Endothelial cell of umbilical vein (primary cell): Measurements from ENCODE around the gene TRPM3. TPM values are rescaled to one million over a fixed set of nuclear protein-coding genes. Genes with fewer than 3 reads are reported as not detected.

ENCODE experiments used
- BruUV-seq: library from RNA; stranded (reverse); fragments of 400-500 nt; replicated peaks from 2 replicates; lab custom pipeline; 2021; lab: Mats Ljungman, UMichigan
- CTCF ChIA-PET: fragments of 300-600, 350-600 bp; sonication (Branson Sonifier 250); formaldehyde crosslinking; loops from one replicate; lab custom pipeline; 2021; ENCODE audit warnings: antibody characterized with exemption, inconsistent platforms; lab: Charles Lee
- POLR2A ChIA-PET: fragments of 300-600, 350-600 bp; sonication (Branson Sonifier 250); formaldehyde crosslinking; loops from one replicate; lab custom pipeline; 2021; ENCODE audit warnings: antibody characterized with exemption, inconsistent platforms; lab: Charles Lee
- DNase-seq: peaks from one replicate; pipeline ENCODE4 v3.0.0-alpha.2; 2011; ENCODE audit warnings: low read depth, low spot score
- FAIRE-seq: peaks from 2 replicates; lab custom pipeline; 2011; peaks lifted over from hg19 to GRCh38; lab: Jason Lieb, UNC
- H2AFZ ChIP-seq: 2 replicates; pipeline ENCODE4 v1.6.0; 2012; ENCODE audit warnings: low read depth, low read length, control low read depth, inconsistent platforms
- H3K27ac ChIP-seq: 2 replicates; pipeline ENCODE4 v1.5.1; 2011; ENCODE audit warnings: low read depth, mild to moderate bottlenecking, control low read depth, low read length, moderate library complexity; ENCODE audit not compliant: insufficient read depth
- H3K27me3 ChIP-seq, 2 experiments: 2 replicates each; pipeline versions ENCODE4 v1.6.0 to v1.6.1; 2011; ENCODE audit warnings: low read length in 2 of 2, mixed read lengths in 1 of 2; ENCODE audit not compliant: control insufficient read depth in 2 of 2, insufficient read depth in 2 of 2
- H3K36me3 ChIP-seq, 2 experiments: 2 replicates in 1 of 2; 3 replicates in 1 of 2; pipeline ENCODE4 v1.5.1; 2011; ENCODE audit warnings: low read length in 2 of 2, mild to moderate bottlenecking in 1 of 2, moderate library complexity in 1 of 2; ENCODE audit not compliant: control insufficient read depth in 2 of 2, insufficient read depth in 2 of 2; ENCODE audit errors: extremely low read depth in 1 of 2
- H3K4me1 ChIP-seq: 3 replicates; pipeline ENCODE4 v1.5.1; 2011; ENCODE audit warnings: mild to moderate bottlenecking, low read length; ENCODE audit not compliant: control insufficient read depth, insufficient read depth; ENCODE audit errors: extremely low read depth
- H3K4me2 ChIP-seq: 2 replicates; pipeline ENCODE4 v1.6.1; 2011; ENCODE audit warnings: low read length, control low read depth, mixed read lengths; ENCODE audit not compliant: insufficient read depth
- H3K4me3 ChIP-seq, 3 experiments: fragments of 200-600 bp in 1 of 3; sonication (generic), shearing (Covaris generic) in 1 of 3; replicated peaks in 1 of 3; 2 replicates each; pipeline ENCODE4 v1.5.1; 2011 to 2016; ENCODE audit warnings: control low read depth in 3 of 3, low read length in 3 of 3, mild to moderate bottlenecking in 2 of 3, inconsistent platforms in 1 of 3, low read depth in 1 of 3, moderate library complexity in 1 of 3; ENCODE audit not compliant: insufficient read depth in 1 of 3
- H3K79me2 ChIP-seq: 2 replicates; pipeline ENCODE4 v1.6.0; 2012; ENCODE audit warnings: low read length, inconsistent platforms; ENCODE audit not compliant: control insufficient read depth, insufficient read depth
- H3K9ac ChIP-seq: replicated peaks from 2 replicates; pipeline ENCODE3; 2011; ENCODE audit warnings: low read length, control low read depth; ENCODE audit not compliant: insufficient read depth; ENCODE audit errors: extremely low read depth
- H3K9me1 ChIP-seq: replicated peaks from 3 replicates; pipeline ENCODE4 v1.6.0; 2011; ENCODE audit warnings: mild to moderate bottlenecking, low read length; ENCODE audit not compliant: control insufficient read depth, insufficient read depth; ENCODE audit errors: extremely low read depth
- H3K9me3 ChIP-seq: replicated peaks from 2 replicates; pipeline ENCODE4 v1.5.1; 2012; ENCODE audit warnings: low read length, inconsistent platforms; ENCODE audit not compliant: control insufficient read depth, insufficient read depth
- H4K20me1 ChIP-seq: replicated peaks from 2 replicates; pipeline ENCODE3; 2011; ENCODE audit warnings: mild to moderate bottlenecking, low read length; ENCODE audit not compliant: control insufficient read depth, insufficient read depth; ENCODE audit errors: extremely low read depth
- CTCF ChIP-seq, 2 donors: IDR thresholded peaks; 1 replicate in 1 of 2; 2 replicates in 1 of 2; pipeline ENCODE4 v1.5.1; 2011; ENCODE audit warnings: low read length in 2 of 2, mild to moderate bottlenecking in 2 of 2, moderate library complexity in 2 of 2, control low read depth in 1 of 2, inconsistent platforms in 1 of 2, low read depth in 1 of 2; ENCODE audit not compliant: insufficient read depth in 1 of 2; ENCODE audit errors: extremely low read depth in 1 of 2
- GATA2 ChIP-seq: IDR thresholded peaks from 2 replicates; pipeline ENCODE4 v1.7.0; 2011; ENCODE audit warnings: low read depth, mild to moderate bottlenecking, moderate library complexity, mixed read lengths, low read length; ENCODE audit not compliant: insufficient read length, insufficient read depth
- JUN ChIP-seq: IDR thresholded peaks from 2 replicates; pipeline ENCODE4 v1.6.1; 2011; ENCODE audit warnings: borderline replicate concordance, low read depth; ENCODE audit not compliant: insufficient read length, insufficient read depth
- MAX ChIP-seq: IDR thresholded peaks from 2 replicates; pipeline ENCODE4 v1.6.1; 2011; ENCODE audit not compliant: insufficient read depth, insufficient read length
- POLR2A ChIP-seq: IDR thresholded peaks from 2 replicates; pipeline ENCODE4 v1.6.1; 2012; ENCODE audit warnings: low read depth, mild to moderate bottlenecking, control low read depth, low read length
- POLR2AphosphoS5 ChIP-seq: IDR thresholded peaks from 2 replicates; pipeline ENCODE4 v1.6.1; 2012; ENCODE audit warnings: low read depth, mild to moderate bottlenecking, control low read depth, low read length, moderate library complexity; ENCODE audit not compliant: insufficient read depth
- dilution Hi-C: fragments of 300-500 bp; cut with MboI; formaldehyde crosslinking; loops from one replicate; pipeline ENCODE4 v1.15.0; 2019; ENCODE audit warnings: low sequenced_read_pairs; ENCODE audit not compliant: extremely low pct_ligation_motif_present
- intact Hi-C: fragments of 100-400 bp; cut with micrococcal nuclease; formaldehyde crosslinking; loops from one replicate; pipeline ENCODE4 v1.10.0; 2022
- polyA plus RNA-seq, 4 experiments: library from polyadenylated mRNA; depleted of rRNA in 3 of 4; stranded (reverse) in 3 of 4; unstranded in 1 of 4; fragments of >200 nt; gene quantifications; 2 replicates each; pipeline versions ENCODE4 v1.2.1 to v1.2.3, GENCODE V29; 2011 to 2012; ENCODE audit warnings: missing spikeins in 1 of 4
- total RNA-seq: library from RNA; stranded (reverse); gene quantifications from 2 replicates; pipeline ENCODE4 v1.2.3, GENCODE V29; 2021

The TRPM3 gene
- total and polyA plus RNA-seq, 2 donors (not counting 3 experiments of a cell fraction or from before 2014, with no cell fraction given) = 0.17 to 0.33 TPM

- TF ChIP-seq JUN = peak; percentile 17
- peak; percentile 24 for TF ChIP-seq POLR2A
- peak; percentile 89 for TF ChIP-seq GATA2
- TF ChIP-seq CTCF (IDR thresholded peaks at IDR 0.05; ENCODE audit: extremely low read depth in 1 of 2, insufficient read depth in 1 of 2, low read depth in 1 of 2, low read length in 2 of 2) = no peak
- TF ChIP-seq POLR2AphosphoS5 = peak; percentile 66
- TF ChIP-seq MAX = no peak
- H3K9me3 ChIP-seq = no peaks in the 10 kb centered on the region
- DNase-seq = peak; percentile 99
- dilution Hi-C loops = no loop called here
- H3K36me3 ChIP-seq = no peaks in the 10 kb centered on the region
- H4K20me1 ChIP-seq = no peaks in the 10 kb centered on the region
- POLR2A ChIA-PET = no interaction called here
- H3K4me1 ChIP-seq = peaks cover 23% of the 10 kb centered on the region
- no peak overlapping the region for H3K4me3 ChIP-seq
- CTCF ChIA-PET = interaction anchor here (1.5 to 2.1 kb wide), 4 partner anchors 11 to 505 kb away, joined by 4 to 10 read pairs (median 6); no protein-coding TSS in a partner anchor
- peak overlapping the region; percentile 26 for H3K9ac ChIP-seq
- peak overlapping the region; percentile 57 for H3K27ac ChIP-seq
- H3K27me3 ChIP-seq = no peaks in the 10 kb centered on the region
- peak; percentile 95 for FAIRE-seq
- H3K9me1 ChIP-seq = no peaks in the 10 kb centered on the region
- peak overlapping the region; percentile 70 for H3K4me2 ChIP-seq
- BruUV-seq = no TSS peak
- no peaks in the 10 kb centered on the region for H3K79me2 ChIP-seq
- intact Hi-C loops = loop anchor here (1.0 to 10.0 kb wide), 8 partner anchors 104 to 1013 kb away; partner anchors contain the start of genes CEMIP2 and KLF9
- no peak overlapping the region for H2AFZ ChIP-seq
These were observed 23.8 kb upstream of the TRPM3 start for GRCh38 chr9:71145179-71145578.
